ENCODE data around the gene CELSR2.
"Not testable (repeated sequence)": the region's sequence is repeated elsewhere in the genome, so short reads cannot be mapped to it uniquely, and the experiment has no call there.

CELSR2 gene

GRCh38 chr1:109248797-109249629, at the start of gene CELSR2:
CELSR2 (plus strand) TSS chr1:109249539; CDS start chr1:109250080, 541 bp downstream.
- DNase-seq = peak; percentile 91

- no peak for DNase-seq
Observed at GRCh38 chr1:109199710-109200109, 49.6 kb upstream of the CELSR2 start.

- DNase-seq = peak; percentile 84
Observed at GRCh38 chr1:109201123-109201703, 48.1 kb upstream of the CELSR2 start.

- DNase-seq = no peak
Observed at GRCh38 chr1:109204484-109204883, 44.9 kb upstream of the CELSR2 start.

- no peak for DNase-seq
Observed at GRCh38 chr1:109206339-109206738, 43.0 kb upstream of the CELSR2 start.

GRCh38 chr1:109207467-109208103, 41.8 kb upstream of the CELSR2 start:
- DNase-seq = no peak

GRCh38 chr1:109208394-109208793, 40.9 kb upstream of the CELSR2 start:
- no peak for DNase-seq

GRCh38 chr1:109208836-109209463, 40.4 kb upstream of the CELSR2 start:
- DNase-seq = no peak

GRCh38 chr1:109210058-109210457, 39.3 kb upstream of the CELSR2 start:
- DNase-seq = no peak

- DNase-seq = no peak
Observed at GRCh38 chr1:109213345-109213823, 36.0 kb upstream of the CELSR2 start.

GRCh38 chr1:109213824-109214693, 35.3 kb upstream of the CELSR2 start, which contains the start of gene SARS1:
SARS1 (plus strand) TSS chr1:109213918; CDS start chr1:109213993, 75 bp downstream.
- DNase-seq = peak; percentile 94

GRCh38 chr1:109214695-109215623, 34.4 kb upstream of the CELSR2 start:
- peak; percentile 95 for DNase-seq

- DNase-seq = no peak
Observed at GRCh38 chr1:109216662-109217061, 32.7 kb upstream of the CELSR2 start.

GRCh38 chr1:109218516-109218915, 30.8 kb upstream of the CELSR2 start:
- no peak for DNase-seq

GRCh38 chr1:109221201-109221600, 28.1 kb upstream of the CELSR2 start:
- DNase-seq = not testable (repeated sequence)

- DNase-seq = no peak
Observed at GRCh38 chr1:109225308-109225707, 24.0 kb upstream of the CELSR2 start.

GRCh38 chr1:109225711-109226445, 23.5 kb upstream of the CELSR2 start:
- DNase-seq = no peak

GRCh38 chr1:109228167-109228566, 21.2 kb upstream of the CELSR2 start:
- no peak for DNase-seq

- no peak for DNase-seq
Observed at GRCh38 chr1:109229531-109230127, 19.7 kb upstream of the CELSR2 start.

- no peak for DNase-seq
Observed at GRCh38 chr1:109231066-109231465, 18.3 kb upstream of the CELSR2 start.

Data from NCI-H82 (cell line).